Glomerular visceral epithelial cell (primary cell): ENCODE measurements around the gene IFNA2.
A peak's percentile ranks its signal among the peaks of the same experiment; 100 is the strongest.
"Not testable (repeated sequence)": the region's sequence is repeated elsewhere in the genome, so short reads cannot be mapped to it uniquely, and the experiment has no call there.

Source experiments
- DNase-seq: peaks from one replicate; pipeline ENCODE4 v3.0.0-alpha.2; 2016; ENCODE audit errors: extremely low spot score

IFNA2 gene

DNA sequence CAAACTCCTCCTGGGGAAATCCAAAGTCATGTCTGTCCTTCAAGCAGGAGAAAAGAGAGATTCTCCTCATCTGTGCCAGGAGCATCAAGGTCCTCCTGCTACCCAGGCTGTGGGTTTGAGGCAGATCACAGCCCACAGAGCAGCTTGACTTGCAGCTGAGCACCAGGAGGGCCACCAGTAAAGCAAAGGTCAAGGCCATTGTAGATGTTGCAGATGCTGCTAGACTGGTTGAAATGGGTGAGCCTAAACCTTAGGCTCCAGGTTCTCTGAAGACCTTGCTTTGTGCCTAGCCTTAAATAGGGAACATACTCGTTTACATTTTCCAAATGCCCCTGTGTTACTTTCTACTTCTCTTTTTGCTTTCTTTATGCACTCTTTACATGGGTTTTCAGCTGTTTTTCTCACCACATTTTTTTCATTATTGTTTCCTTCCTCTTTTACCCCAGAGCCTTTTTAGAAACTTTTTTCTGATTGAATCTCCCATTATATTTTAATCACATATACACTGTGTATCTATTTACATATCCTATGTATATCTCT is at the start of gene IFNA2:
TSS of gene IFNA2 (minus strand) at position 268 of the 540 bp plus-strand sequence. CDS start at position 199, 69 bp downstream.
- no peak for DNase-seq

DNA sequence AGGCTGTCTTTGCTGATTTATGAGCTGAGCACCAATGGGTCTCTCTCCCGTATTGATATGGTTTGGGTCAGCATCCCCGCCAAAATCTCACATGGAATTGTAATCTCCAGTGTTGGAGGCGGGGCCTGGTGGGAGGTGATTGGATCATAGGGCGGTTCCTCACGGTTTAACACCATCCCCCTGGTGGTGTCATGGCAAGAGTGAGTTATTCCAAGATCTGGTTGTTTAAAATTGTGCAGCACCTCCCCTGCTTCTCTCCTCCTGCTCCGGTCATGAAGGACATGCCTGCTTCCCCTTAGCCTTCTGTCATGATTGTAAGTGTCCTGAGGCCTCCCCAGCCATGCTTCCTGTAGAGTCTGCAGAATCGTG is 49.8 kb upstream of the IFNA2 start:
- DNase-seq = not testable (repeated sequence)

DNA sequence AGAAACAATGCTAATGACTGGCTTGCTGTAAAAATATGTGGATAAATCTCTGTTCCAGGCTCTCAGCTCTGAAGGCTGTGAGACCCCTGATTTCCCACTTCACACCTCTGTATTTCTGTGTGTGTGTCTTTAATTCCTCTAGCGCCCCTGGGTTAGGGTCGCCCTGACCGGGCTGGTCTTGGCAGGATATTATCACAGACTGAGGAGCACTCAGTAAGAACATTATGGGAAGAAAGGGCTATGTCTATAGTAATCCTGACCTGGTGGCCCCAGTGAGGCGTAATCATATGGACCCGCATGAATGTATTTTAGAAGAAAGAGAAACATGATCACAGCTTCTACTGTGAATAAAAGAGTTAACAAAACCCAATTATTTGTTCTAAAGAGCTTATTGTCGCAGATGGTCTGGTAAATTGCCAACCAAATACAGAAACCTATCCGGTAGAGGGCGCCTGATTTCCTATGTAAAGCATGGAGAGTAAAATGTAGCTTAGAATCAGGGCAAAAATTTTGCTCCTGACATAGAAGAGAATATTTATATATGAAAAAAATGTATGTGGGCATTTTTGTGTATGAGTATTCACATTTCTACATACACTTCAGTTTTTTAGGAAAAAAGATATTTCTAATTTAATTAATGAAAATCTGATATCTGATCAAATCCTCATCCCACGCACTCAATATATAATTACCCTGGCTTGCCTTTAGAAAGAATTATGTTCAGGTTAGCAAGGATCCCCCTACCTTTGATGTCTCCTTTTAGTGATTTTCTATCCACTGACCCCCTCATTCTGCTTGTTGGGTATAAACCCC is 49.2 kb upstream of the IFNA2 start:
- peak; percentile 60 for DNase-seq

DNA sequence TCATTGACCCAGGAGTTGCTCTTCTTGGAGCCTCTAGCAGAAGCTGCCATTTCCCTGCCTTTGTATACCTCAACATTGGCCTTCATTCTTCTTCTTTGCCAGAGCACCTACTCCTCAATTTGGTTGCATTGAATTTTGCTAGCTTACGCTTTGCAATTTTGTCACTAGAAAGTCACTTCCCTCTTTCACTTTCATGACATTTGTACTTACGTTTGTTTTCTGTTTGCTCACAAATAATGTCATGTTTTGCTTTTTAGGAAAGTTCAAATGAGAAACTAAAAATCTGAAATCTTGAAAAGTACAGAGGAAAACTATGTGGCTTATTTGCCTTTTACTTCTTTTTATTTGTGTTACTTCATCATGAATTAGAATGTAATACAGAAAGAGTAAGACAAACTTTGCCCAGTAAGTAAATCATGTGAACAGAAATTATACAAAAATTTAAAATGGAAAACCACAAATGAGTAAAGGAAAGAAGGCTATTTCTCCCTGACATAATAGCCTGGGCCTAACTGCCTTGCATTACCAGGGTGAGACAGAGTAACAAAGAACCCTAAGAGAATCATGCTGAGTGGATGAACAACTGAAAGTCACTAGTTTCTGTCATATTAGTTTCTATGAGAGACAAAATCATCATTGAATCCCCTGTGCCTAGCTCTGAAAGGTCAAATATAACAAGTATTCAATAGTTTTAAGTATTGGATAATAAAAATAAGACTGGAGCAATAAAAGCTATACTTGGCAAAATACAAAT is 47.7 kb upstream of the IFNA2 start:
- DNase-seq = no peak

DNA sequence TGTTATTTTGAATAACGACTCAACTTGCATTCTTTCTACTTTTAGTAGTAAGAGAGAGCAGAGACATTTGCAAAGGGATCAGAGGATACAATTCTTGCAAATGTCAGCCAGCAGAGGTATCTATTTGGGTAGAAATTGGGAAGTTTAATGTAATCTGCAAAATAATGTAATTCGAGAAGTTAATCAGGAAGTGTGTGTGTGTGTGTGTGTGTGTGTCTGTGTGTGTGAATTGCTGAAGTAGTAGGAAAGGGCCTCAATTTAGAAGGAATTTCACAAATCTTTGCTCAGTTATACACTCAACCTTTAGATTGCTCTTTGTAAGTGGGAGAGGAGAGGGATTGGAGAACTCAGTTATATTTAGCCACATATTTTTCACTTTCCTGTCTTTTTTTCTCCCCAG is 44.0 kb upstream of the IFNA2 start:
- no peak for DNase-seq

DNA sequence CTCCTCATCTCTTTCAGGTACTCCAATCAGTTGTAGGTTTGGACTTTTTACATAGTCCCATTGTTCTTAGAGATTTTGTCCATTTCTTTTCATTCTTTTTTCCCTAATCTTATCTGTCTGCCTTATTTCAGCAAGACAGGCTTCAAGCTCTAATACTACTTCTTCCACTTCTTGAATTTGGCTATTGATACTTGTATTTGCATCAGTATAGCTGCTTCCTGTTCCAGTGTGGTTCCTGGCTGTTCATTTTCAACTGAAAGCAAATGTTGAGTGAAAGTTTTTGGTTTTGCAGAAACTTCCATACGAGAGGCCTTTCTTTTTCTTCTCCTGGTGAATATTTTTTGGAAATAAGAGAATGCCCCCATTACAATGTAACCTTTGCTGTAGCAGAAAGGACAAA is 43.0 kb upstream of the IFNA2 start:
- DNase-seq = no peak

DNA sequence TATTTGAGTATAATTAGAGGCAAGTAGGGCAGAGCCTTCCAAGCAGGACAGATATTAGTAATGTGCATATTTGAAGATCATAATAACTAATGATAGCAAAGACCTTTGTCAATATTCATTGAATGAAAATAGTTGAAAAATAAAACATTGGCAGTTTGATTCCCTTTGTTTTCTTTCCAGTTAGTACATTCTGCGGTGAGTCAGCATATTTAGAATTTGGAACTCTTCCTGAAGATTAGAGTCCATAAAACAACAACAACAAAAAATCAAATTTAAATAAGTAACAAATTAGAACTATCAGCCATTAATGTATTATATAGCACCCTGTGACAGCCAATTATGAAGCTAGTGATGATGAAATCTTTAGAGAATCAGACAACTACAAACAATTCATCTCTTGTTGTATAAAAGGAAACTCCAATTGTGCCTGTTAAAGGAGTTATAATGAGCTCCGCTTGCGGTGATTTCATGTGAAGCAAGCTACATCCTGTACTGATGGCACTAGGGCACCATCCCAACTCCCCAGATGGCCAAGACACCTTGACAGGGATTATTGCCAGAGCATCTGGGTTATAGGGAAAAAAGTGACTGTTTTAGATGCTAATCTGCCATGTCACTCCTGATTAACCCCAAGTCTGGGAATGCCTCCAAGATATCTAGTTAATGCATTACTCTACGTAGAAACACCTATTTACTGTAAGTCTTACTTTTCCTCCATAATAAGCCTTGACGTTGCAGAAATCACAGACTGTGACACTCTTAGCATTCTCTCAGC is 30.5 kb upstream of the IFNA2 start:
- peak; percentile 31 for DNase-seq

DNA sequence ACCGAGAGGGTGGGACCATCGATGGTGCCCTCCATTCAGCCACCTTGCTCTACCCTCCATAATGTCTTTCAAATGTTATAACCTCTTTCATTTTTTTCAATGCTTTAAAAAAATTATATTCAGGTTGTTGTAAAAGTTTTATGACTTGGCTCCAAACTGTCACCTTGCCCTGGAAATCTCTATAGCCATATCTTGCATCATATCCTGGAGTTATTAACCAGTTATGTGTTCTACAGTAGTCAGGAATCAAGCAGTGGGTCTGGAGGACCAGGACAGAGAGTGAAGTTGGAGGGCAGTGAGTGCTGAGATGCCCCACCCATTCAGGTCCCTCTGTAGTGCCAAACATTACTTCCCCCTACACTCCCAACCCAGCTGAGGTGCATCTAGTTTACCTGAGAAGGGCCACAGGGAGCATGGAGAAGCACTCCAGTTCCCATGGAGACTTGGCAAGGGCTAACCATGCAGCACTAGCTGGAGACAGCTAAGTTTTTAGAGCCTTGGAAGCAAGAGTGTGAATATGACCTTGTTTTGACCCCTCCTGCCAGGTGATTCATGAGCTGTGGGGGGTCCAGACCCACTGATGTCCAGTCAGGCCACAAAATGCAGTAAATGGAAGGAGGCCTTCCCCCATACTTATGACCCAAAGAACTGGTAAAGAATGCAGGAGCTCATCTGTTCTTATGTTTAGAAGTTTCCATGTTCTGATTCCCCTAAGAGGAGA is 29.2 kb upstream of the IFNA2 start:
- peak; percentile 33 for DNase-seq

DNA sequence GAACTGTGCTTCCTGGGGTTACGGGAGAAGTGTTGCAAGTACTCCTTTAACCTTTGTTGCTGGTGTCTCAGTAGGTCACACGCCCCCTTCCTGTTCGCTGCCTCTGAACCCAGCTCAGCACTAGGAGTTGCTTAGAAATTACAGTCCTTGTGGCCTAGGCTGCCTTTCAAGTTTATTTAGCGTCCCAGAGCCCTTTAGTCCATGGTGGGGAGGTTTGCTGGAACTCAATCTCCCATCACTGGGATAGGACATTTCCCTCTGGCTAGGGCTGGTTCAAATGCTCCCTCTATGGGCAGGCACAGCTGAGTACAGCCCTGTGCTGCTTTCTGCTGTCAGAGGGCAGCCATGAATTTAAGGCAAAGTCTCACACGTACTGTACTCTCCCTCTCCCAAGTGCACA is 28.4 kb upstream of the IFNA2 start:
- DNase-seq = no peak

DNA sequence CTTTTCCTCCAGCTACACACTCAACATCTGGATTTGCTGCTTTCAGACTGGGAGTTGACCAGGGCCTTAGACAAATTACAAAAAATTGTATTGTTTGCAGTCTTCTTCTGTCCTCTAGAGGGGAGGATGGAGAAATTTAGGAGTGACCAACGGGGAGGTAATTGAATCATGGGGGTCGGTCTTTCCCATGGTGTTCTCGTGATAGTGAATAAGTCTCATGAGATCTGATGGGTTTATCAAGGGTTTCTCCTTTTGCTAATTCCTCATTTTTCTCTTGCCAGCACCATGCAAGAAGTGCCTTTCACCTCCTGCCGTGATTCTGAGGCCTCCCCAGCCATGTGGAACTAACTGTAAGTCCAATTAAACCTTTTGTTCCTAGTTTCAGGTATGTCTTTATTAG is 28.0 kb upstream of the IFNA2 start:
- DNase-seq = no peak

DNA sequence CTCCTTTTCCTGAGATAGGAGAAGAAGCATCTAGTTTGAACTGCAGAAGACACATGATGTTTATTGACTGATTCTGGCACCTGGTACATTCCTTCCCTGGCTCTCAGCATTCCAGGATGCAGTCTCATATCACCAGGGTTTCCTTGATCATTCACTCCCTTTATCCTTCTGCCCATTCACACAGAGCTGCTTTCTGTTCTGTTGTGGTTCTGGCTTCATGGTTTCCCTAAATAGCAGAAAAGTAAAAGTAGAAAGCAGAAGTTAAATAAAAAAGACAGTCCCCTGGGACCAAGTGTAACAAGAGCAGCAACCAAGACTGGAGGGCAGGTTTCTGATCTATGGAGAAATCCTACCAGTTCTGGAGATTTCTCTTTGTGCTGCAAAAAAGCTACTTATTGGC is 26.9 kb upstream of the IFNA2 start:
- DNase-seq = no peak

DNA sequence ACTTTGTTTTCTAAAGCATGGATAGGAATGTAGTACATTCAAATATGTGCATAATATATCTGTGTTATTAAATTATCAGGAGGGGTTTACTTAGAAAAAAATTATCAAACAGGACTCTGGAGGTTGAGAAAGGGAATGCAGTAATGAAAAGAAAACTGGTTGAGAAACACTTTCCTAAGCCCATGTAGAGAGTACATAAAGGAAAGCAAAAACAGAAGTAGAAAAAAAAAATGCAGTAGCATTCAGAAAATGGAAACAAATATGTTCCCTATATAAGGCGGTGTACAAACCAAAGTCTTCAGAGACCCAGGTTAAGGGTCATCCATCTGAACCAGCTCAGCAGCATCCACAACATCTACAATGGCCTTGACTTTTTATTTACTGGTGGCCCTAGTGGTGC is 23.6 kb upstream of the IFNA2 start, which contains the start of gene IFNA8:
TSS of gene IFNA8 (plus strand) at position 301 of the 400 bp plus-strand sequence. CDS start at position 361, 60 bp downstream.
- no peak for DNase-seq

DNA sequence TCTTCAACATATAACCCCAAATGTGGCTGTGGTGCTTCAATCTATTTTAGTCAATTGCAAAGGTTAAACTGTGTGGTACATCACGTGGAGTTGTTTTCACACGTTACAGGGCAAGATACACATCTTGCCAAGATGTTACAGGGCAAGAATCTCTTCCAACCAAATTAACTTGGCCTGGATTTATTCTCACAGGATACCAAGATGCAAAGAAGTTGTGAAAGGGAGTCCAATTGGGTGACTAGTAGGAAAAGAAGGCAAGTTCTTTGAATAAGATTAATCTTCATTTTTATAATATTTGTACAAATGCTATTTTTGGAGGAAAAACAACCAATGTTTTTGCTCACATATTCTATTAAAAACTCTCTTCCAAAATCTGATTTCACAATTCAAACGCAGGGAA is 18.9 kb upstream of the IFNA2 start:
- DNase-seq = no peak

DNA sequence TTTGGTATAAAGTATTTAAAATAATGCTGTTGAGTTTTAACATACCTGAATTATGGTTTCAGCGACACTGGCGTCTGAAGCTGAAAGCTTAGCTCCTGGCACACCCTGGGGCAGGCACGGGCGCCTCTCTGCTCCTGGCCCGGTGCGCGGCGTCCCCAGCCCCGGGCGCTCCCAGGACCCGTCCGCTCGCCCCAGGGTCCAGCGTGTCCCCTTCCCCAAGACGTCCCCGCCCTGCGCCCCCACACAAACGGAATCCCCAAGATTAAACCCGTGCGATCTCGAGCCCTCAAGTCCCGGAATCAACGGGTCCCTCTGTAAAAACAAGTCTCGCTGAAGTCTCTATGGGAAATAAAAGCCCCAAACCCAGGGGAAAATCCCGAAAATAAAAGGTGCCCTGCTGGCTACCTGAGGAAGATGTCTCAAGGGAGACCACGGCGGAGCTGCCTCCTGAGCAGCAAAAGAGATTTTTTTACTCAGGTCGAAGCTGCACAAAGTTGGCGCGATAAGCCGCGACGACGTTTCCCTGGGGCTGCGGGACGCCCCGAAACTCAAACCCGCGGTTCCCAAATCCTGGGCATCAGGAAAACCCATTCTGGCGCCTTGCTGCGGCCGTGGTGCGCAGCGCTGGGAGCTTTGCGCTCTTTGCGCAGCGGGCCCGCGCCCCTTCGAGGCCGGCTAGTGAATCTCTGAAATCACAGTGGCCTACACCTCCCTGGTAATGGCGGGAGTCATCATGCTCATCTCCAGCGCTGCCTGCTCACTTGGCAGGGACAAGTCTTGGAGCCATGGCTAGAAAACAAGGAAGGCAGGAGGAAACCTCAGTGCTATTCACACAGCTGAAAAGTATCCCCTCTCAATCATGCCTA is 17.4 kb upstream of the IFNA2 start:
- DNase-seq = no peak

DNA sequence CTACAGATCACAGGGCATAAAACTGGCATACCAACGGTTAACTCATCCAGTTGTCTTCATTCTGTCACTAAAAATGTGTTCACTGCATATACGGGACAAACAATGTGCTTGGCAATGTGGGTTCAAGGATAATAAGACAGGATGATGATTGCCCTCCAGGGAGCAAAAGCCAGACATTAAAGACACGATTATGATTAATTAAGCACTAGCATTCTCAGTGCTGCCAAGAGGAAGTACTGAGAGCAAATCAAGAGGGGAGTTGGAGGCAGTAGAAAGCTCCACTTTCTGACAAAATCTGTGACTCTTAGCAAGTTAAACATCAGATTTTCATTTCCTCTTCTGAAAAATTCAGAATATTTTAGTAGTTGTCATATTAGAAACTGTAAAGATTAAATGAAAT is 14.8 kb upstream of the IFNA2 start:
- no peak for DNase-seq

DNA sequence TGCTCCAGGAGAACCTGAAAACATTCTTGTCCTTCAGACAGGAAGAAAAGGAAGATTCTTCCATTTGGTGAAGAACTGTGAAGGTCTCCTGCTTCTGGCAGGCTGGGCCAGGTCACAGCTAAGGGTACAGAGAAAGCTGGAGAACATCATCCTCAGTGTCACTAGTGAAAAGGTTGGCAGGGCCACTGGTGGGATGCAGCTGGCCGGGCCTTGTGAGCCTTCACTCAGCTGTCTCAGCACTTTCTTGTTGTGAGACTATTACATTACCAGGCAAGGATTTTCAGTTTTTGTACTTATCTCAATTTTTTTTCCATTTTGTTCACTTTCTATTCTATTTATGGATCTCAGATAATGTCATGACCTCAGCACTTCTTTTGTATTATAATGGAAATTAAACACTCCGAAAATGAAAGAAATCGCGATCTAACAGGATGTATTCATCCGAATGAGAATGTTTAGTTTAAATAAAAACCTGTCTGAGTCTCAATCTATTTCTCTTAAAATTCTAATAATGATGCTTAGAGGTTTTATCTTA is 13.8 kb upstream of the IFNA2 start:
- no peak for DNase-seq

DNA sequence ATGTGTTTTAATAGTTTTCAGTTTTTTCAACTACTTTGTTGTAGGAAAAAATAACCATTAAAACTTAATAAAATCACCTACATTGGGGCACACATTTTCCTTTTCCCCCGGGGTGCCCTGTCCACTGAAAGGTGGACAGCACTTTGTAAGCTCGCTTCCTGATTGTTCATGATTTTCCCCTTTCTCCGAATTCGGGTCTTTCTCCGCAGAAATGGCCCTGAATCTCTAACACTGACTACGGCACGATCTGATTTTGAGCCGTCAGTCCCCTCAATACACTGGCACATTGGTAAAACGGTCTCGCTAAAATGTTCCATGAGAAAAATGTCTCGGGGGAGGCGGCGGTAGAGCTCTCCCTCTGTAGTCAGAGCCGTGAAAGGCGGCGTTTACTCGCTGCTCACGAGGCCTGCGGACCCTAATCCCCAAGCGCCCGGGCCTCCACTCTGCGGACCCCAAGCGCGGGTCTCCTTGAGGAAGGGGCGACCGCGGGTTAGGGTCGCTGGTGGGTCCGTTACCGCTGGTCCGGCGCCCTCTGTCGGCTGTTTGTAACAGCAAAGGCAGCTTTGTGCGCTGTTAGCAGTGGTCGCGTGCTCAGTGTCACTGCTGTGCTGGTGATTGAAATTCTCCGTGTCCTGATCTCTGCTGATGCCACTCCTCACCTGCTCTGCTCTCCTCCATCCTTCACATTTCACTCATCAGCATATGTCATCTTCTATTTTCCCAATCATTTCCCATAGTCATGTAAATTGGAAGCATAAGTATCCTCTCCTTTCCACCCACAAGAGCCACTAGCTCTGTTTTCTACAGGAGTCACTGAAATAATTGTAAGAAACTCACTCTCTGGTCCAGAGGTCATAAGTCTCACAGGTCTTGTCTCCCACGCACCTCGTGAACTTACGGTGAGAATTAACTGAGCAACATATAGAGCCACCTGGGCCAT is 10.8 kb upstream of the IFNA2 start:
- peak; percentile 42 for DNase-seq

DNA sequence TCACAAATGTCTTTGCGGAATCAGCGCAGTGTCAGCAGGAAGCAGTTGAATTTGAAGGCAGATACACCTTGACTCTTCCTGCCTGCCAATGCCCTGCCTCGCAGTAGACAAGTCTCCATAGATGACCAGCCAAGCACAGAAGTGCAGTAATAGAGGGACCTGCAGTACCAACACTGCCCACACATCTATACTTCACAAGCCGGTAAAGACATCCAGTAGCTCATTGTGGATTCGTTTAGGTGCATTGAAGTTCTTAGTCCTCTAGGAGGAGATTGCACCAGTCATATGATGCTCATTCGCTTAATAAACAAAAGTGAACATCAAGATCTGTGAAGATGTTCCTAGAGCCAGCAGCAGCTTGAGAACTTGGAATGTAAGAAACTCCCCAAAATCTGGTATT is 7.1 kb upstream of the IFNA2 start:
- DNase-seq = peak; percentile 20

DNA sequence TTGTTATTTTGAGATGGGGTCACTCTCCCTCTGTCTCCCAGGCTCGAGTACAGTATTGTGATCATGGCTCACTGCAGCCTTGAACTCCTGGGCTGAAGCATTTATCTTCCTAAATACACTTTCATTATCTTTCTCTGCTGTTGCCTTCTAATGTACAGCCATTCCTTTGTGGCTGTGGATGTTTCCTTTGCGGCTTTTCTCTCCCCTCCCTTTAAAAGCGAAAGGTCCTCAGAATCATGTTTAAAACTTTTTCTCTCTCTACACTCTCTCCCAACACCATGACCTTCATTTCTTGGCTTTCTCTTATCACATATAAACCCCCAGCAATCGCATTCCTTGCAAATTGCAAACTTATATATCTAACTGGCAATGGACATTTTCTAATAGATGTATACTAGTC is 1.6 kb downstream of the IFNA2 start:
- no peak for DNase-seq
